ENCODE results near the gene RECQL5.

- TF ChIP-seq FOXK2 (IDR thresholded peaks at IDR 0.05) (no peak), BHLHE40 (IDR thresholded peaks at IDR 0.05; ENCODE audit: borderline replicate concordance) (no peak), CTBP1 (IDR thresholded peaks at IDR 0.05; ENCODE audit: borderline replicate concordance) (no peak), ARNT (IDR thresholded peaks at IDR 0.05) (no peak), SP1 (IDR thresholded peaks at IDR 0.05) (no peak), SUZ12 (IDR thresholded peaks at IDR 0.05) (no peak), ELF4 (IDR thresholded peaks at IDR 0.05) (no peak), ZNF384 (IDR thresholded peaks at IDR 0.05) (no peak), TARDBP (IDR thresholded peaks at IDR 0.05) (no peak)
Observed at GRCh38 chr17:75617218-75617617, 49.7 kb downstream of the RECQL5 start.

All from HEK293T (cell line).